OCI-LY7 (cell line): ENCODE data around the gene TLE1. TPM values are rescaled to one million over a fixed set of nuclear protein-coding genes. Genes with fewer than 3 reads are reported as not detected.

Experiments used
- BruUV-seq: library from RNA; stranded (reverse); fragments of 400-500 nt; replicated peaks from 2 replicates; lab custom pipeline; 2021; lab: Mats Ljungman, UMichigan
- CTCF ChIA-PET: fragments of 300-600 bp; sonication (Branson Sonifier 250); formaldehyde crosslinking; loops from one replicate; lab custom pipeline; 2022; ENCODE audit warnings: antibody characterized with exemption; ENCODE audit not compliant: unreplicated experiment; lab: Charles Lee
- POLR2A ChIA-PET: fragments of 300-600 bp; sonication (Branson Sonifier 250); formaldehyde crosslinking; loops from one replicate; lab custom pipeline; 2022; ENCODE audit warnings: antibody characterized with exemption; lab: Charles Lee
- DNase-seq: peaks from one replicate; pipeline ENCODE4 v3.0.0-alpha.2; 2015; ENCODE audit warnings: low spot score
- H2AFZ ChIP-seq: fragments of 200-600 bp; sonication (generic), shearing (Covaris generic); 2 replicates; pipeline ENCODE4 v1.6.1; 2014; ENCODE audit warnings: mild to moderate bottlenecking, antibody characterized with exemption, low read length, moderate library complexity
- H3K27ac ChIP-seq: fragments of 200-600 bp; sonication (generic); 2 replicates; pipeline ENCODE4 v1.5.1; 2014; ENCODE audit warnings: mixed run types, low read depth, mild to moderate bottlenecking, moderate library complexity, low read length, inconsistent platforms; ENCODE audit not compliant: poor library complexity, severe bottlenecking
- H3K36me3 ChIP-seq: fragments of 200-600 bp; sonication (generic); 2 replicates; pipeline ENCODE4 v1.6.1; 2014; ENCODE audit warnings: mild to moderate bottlenecking, antibody characterized with exemption, low read length, moderate library complexity, mixed read lengths; ENCODE audit not compliant: insufficient read depth
- H3K4me1 ChIP-seq: fragments of 200-600 bp; sonication (generic); 2 replicates; pipeline ENCODE4 v1.5.1; 2014; ENCODE audit warnings: mild to moderate bottlenecking, low read length; ENCODE audit not compliant: insufficient read depth, poor library complexity, severe bottlenecking
- H3K4me2 ChIP-seq: fragments of 200-600 bp; sonication (generic); 2 replicates; pipeline ENCODE4 v1.6.1; 2014; ENCODE audit warnings: mild to moderate bottlenecking, low read length
- H3K4me3 ChIP-seq: fragments of 200-600 bp; sonication (generic); 2 replicates; pipeline ENCODE4 v1.5.1; 2014; ENCODE audit warnings: mild to moderate bottlenecking, low read depth, low read length; ENCODE audit not compliant: poor library complexity, severe bottlenecking
- H3K79me2 ChIP-seq: fragments of 200-600 bp; sonication (generic); 2 replicates; pipeline ENCODE4 v1.6.1; 2016; ENCODE audit warnings: low read depth, mild to moderate bottlenecking, low read length, moderate library complexity, mixed read lengths; ENCODE audit not compliant: insufficient read depth
- H3K9me2 ChIP-seq: fragments of 200-600 bp; sonication (generic); 2 replicates; pipeline ENCODE4 v1.6.1; 2016; ENCODE audit warnings: mild to moderate bottlenecking, low read length, mixed read lengths; ENCODE audit not compliant: insufficient read depth
- H3K9me3 ChIP-seq: fragments of 200-600 bp; sonication (generic); 2 replicates; pipeline ENCODE4 v1.6.1; 2014; ENCODE audit warnings: mild to moderate bottlenecking, mixed run types, low read length, mixed read lengths
- H4K20me1 ChIP-seq: fragments of 200-600 bp; sonication (generic); 2 replicates; pipeline ENCODE4 v1.6.1; 2014; ENCODE audit warnings: mild to moderate bottlenecking, antibody characterized with exemption, low read length, moderate library complexity, mixed read lengths; ENCODE audit not compliant: insufficient read depth
- CTCF ChIP-seq: fragments of 200-600 bp; sonication (generic); conservative IDR thresholded peaks from 2 replicates; pipeline ENCODE4 v1.5.1; 2014; ENCODE audit warnings: mild to moderate bottlenecking, antibody characterized with exemption, low read length, moderate library complexity, mixed read lengths
- EZH2phosphoT487 ChIP-seq: fragments of 200-600 bp; sonication (generic); IDR thresholded peaks from 2 replicates; pipeline ENCODE4 v1.6.1; 2018; ENCODE audit warnings: low read depth, borderline replicate concordance, mild to moderate bottlenecking, mixed run types, antibody characterized with exemption, low read length, moderate library complexity, mixed read lengths
- intact Hi-C: fragments of 100-400 bp; cut with micrococcal nuclease; formaldehyde crosslinking; loops from one replicate; pipeline ENCODE4 v1.10.0; 2022; ENCODE audit not compliant: unreplicated experiment
- total RNA-seq, 2 experiments: library from RNA; depleted of rRNA in 1 of 2; stranded (reverse); fragments of >200 nt in 1 of 2; shearing (Covaris generic) in 1 of 2; gene quantifications; 2 replicates each; pipeline ENCODE4 v1.2.3, GENCODE V29; 2014 to 2022

Gene TLE1
- total RNA-seq, 2 experiments from 2014 or later, result 0.13 TPM; not detected in 1

GRCh38 chr9:81542118-81542889 is 147.0 kb downstream of the TLE1 start:
- H4K20me1 ChIP-seq, result no peaks in the 10 kb centered on the region
- no peaks in the 10 kb centered on the region for H3K4me1 ChIP-seq
- H3K9me2 ChIP-seq, result no peaks in the 10 kb centered on the region
- H3K9me3 ChIP-seq, result no peaks in the 10 kb centered on the region
- no peaks in the 10 kb centered on the region for H3K79me2 ChIP-seq
- no peak for TF ChIP-seq EZH2phosphoT487
- TF ChIP-seq CTCF, result no peak
- no peak overlapping the region for H3K27ac ChIP-seq
- H3K36me3 ChIP-seq, result no peaks in the 10 kb centered on the region
- no peak overlapping the region for H2AFZ ChIP-seq
- no peak for DNase-seq
- no peak overlapping the region for H3K4me3 ChIP-seq
- no peak overlapping the region for H3K4me2 ChIP-seq
- no TSS peak for BruUV-seq
- intact Hi-C loops, result no loop called here
- ChIA-PET CTCF (no interaction called here), POLR2A (interaction anchor here (0.6 kb wide), 1 partner anchor 13 kb away, joined by 3 read pairs; no protein-coding TSS in a partner anchor)

- no TSS peak for BruUV-seq
Observed at GRCh38 chr9:81540142-81540710, 149.1 kb downstream of the TLE1 start.

More at GRCh38 chr9:81540142-81540710, 149.1 kb downstream of the TLE1 start:
- no peak overlapping the region for H3K4me2 ChIP-seq
- no peak overlapping the region for H2AFZ ChIP-seq
- H4K20me1 ChIP-seq, result no peaks in the 10 kb centered on the region
- H3K9me3 ChIP-seq, result no peaks in the 10 kb centered on the region
- H3K4me1 ChIP-seq, result no peaks in the 10 kb centered on the region
- H3K79me2 ChIP-seq, result no peaks in the 10 kb centered on the region
- no peak for DNase-seq
- no peaks in the 10 kb centered on the region for H3K9me2 ChIP-seq
- no peak overlapping the region for H3K27ac ChIP-seq
- no peak for TF ChIP-seq CTCF
- no peak for TF ChIP-seq EZH2phosphoT487
- intact Hi-C loops, result no loop called here
- POLR2A ChIA-PET, result no interaction called here
- H3K4me3 ChIP-seq, result no peak overlapping the region
- CTCF ChIA-PET, result no interaction called here
- H3K36me3 ChIP-seq, result no peaks in the 10 kb centered on the region
